K562 (cell line): ENCODE results near the gene PTPRG.
"Not testable (repeated sequence)": the region's sequence is repeated elsewhere in the genome, so short reads cannot be mapped to it uniquely, and the experiment has no call there.

ENCODE experiments used
- ATF6 ChIP-seq: sonication (generic); formaldehyde crosslinking; IDR thresholded peaks from 2 replicates; pipeline ENCODE4 v1.4.0; 2020; ENCODE audit warnings: mild to moderate bottlenecking, missing genetic modification reagents
- BHLHE40 ChIP-seq: IDR thresholded peaks from 2 replicates; pipeline ENCODE4 v1.6.1; 2011; ENCODE audit warnings: low read length, improper control_type of control experiment
- CTCF ChIP-seq, 3 experiments: IDR thresholded peaks in 2 of 3; conservative IDR thresholded peaks in 1 of 3; 2 replicates each; pipeline ENCODE4 v1.5.1; 2011 to 2012; ENCODE audit warnings: low read length in 3 of 3, mild to moderate bottlenecking in 3 of 3, control low read depth in 2 of 3, improper control_type of control experiment in 1 of 3, inconsistent platforms in 1 of 3, low read depth in 1 of 3, mixed read lengths in 1 of 3, moderate library complexity in 1 of 3; ENCODE audit not compliant: insufficient read depth in 2 of 3
- FOXK1 ChIP-seq: sonication (generic); formaldehyde crosslinking; IDR thresholded peaks from 2 replicates; pipeline ENCODE4 v1.8.0; 2022; ENCODE audit warnings: missing genetic modification reagents, mild to moderate bottlenecking, borderline replicate concordance
- FOXM1 ChIP-seq, 2 experiments: fragments of 450-650 bp in 1 of 2; sonication (generic) in 1 of 2; formaldehyde crosslinking in 1 of 2; IDR thresholded peaks; 2 replicates each; pipeline versions ENCODE4 v1.6.1 to v1.9.0; 2017 to 2022; ENCODE audit warnings: low read depth in 2 of 2, mild to moderate bottlenecking in 2 of 2, missing genetic modification reagents in 1 of 2, moderate library complexity in 1 of 2
- FOXO4 ChIP-seq: fragments of 450-650 bp; formaldehyde crosslinking; IDR thresholded peaks from 2 replicates; pipeline ENCODE4 v1.4.0; 2020; ENCODE audit warnings: mild to moderate bottlenecking, moderate library complexity
- HNRNPK ChIP-seq: fragments of 200-400 bp; formaldehyde crosslinking; IDR thresholded peaks from one replicate; pipeline ENCODE4 v1.6.1; 2018; ENCODE audit warnings: mild to moderate bottlenecking, low read depth, low read length; ENCODE audit not compliant: poor library complexity, severe bottlenecking
- MXD1 ChIP-seq: fragments of 250-450 bp; sonication (Bioruptor Pico); IDR thresholded peaks from 2 replicates; pipeline ENCODE4 v1.8.0; 2021; ENCODE audit warnings: borderline replicate concordance, mild to moderate bottlenecking, moderate library complexity; ENCODE audit not compliant: poor library complexity, severe bottlenecking
- NFRKB ChIP-seq: fragments of 450-650 bp; IDR thresholded peaks from 2 replicates; pipeline ENCODE4 v1.6.1; 2016; ENCODE audit warnings: low read depth
- POLR2AphosphoS5 ChIP-seq: IDR thresholded peaks from 2 replicates; pipeline ENCODE4 v1.6.1; 2011; ENCODE audit warnings: mild to moderate bottlenecking, low read depth, low read length, moderate library complexity; ENCODE audit not compliant: control insufficient read depth, insufficient read depth
- ZBTB33 ChIP-seq: sonication (generic); formaldehyde crosslinking; IDR thresholded peaks from 2 replicates; pipeline ENCODE4 v1.8.1; 2023; ENCODE audit warnings: mild to moderate bottlenecking, missing genetic modification reagents
- ZNF41 ChIP-seq: fragments of 250-450 bp; sonication (Bioruptor Pico); conservative IDR thresholded peaks from 2 replicates; pipeline ENCODE4 v1.4.0; 2020; ENCODE audit warnings: mild to moderate bottlenecking

GRCh38 chr3:61552704-61553103, 8.7 kb upstream of the PTPRG start:
- not testable (repeated sequence) for TF ChIP-seq BHLHE40; FOXK1 (CRISPR knock-in tag); NFRKB; ZNF41 (CRISPR knock-in tag); FOXM1 (IDR thresholded peaks at IDR 0.05; ENCODE audit: low read depth); FOXM1 (CRISPR knock-in tag; IDR thresholded peaks at IDR 0.05; ENCODE audit: low read depth); HNRNPK; ATF6 (CRISPR knock-in tag); MXD1 (CRISPR knock-in tag); FOXO4 (CRISPR knock-in tag); POLR2AphosphoS5; CTCF (IDR thresholded peaks at IDR 0.05 in 2 of 3, conservative IDR thresholded peaks at IDR 0.05 in 1 of 3; ENCODE audit: insufficient read depth in 2 of 3, low read depth in 1 of 3, low read length in 3 of 3); ZBTB33
